ENCODE results near the gene RPTOR. TPM values are rescaled to one million over a fixed set of nuclear protein-coding genes. Genes with fewer than 3 reads are reported as not detected.
A peak's percentile ranks its signal among the peaks of the same experiment; 100 is the strongest.

RPTOR gene
- total and polyA plus RNA-seq, 2 donors (not counting 1 experiment from before 2014, with no cell fraction given), result 6.7 to 22.8 TPM

- TF ChIP-seq EZH2 (IDR thresholded peaks at IDR 0.05; ENCODE audit: low read length, missing control alignments) (no peak), CTCF (conservative IDR thresholded peaks at IDR 0.05 in 1 of 2, IDR thresholded peaks at IDR 0.05 in 1 of 2; ENCODE audit: low read depth in 1 of 2, low read length in 2 of 2) (no peak)
- peaks cover 2% of the 10 kb centered on the region for H3K36me3 ChIP-seq (ENCODE audit: control insufficient read depth, insufficient read depth, low read length)
These were observed 294.3 kb downstream of the RPTOR start for GRCh38 chr17:80839026-80839345.

GRCh38 chr17:80839511-80839941 is 294.9 kb downstream of the RPTOR start:
- no peak overlapping the region for H3K27ac ChIP-seq (ENCODE audit: insufficient read depth, low read length)
- H3K4me1 ChIP-seq (ENCODE audit: control insufficient read depth, extremely low read depth, insufficient read depth, low read length), result no peaks in the 10 kb centered on the region
- peaks cover 2% of the 10 kb centered on the region for H3K36me3 ChIP-seq (ENCODE audit: control insufficient read depth, insufficient read depth, low read length)
- H3K9me3 ChIP-seq (ENCODE audit: control insufficient read depth, insufficient read depth, low read depth, low read length), result no peaks in the 10 kb centered on the region
- H3K4me2 ChIP-seq (ENCODE audit: extremely low read depth, insufficient read depth, low read length), result no peak overlapping the region
- no peaks in the 10 kb centered on the region for H3K27me3 ChIP-seq (ENCODE audit: control insufficient read depth, insufficient read depth, low read length)
- H2AFZ ChIP-seq (ENCODE audit: low read length), result no peak overlapping the region
- DNase-seq (ENCODE audit: low read depth in 2 of 2), result peak in 1 of 2 donors; percentile 17
- no peak overlapping the region for H3K9ac ChIP-seq (ENCODE audit: insufficient read depth, low read length)
- H4K20me1 ChIP-seq (ENCODE audit: control insufficient read depth, extremely low read depth, insufficient read depth, low read length), result no peaks in the 10 kb centered on the region
- no peak overlapping the region for H3K4me3 ChIP-seq (replicated peaks in 1 of 4; ENCODE audit: control extremely low read depth in 1 of 4, insufficient read depth in 1 of 4, low read depth in 3 of 4, low read length in 4 of 4)
- TF ChIP-seq EZH2 (IDR thresholded peaks at IDR 0.05; ENCODE audit: low read length, missing control alignments) (no peak), CTCF (conservative IDR thresholded peaks at IDR 0.05 in 1 of 2, IDR thresholded peaks at IDR 0.05 in 1 of 2; ENCODE audit: low read depth in 1 of 2, low read length in 2 of 2) (no peak)
- no peaks in the 10 kb centered on the region for H3K79me2 ChIP-seq (ENCODE audit: control insufficient read depth, insufficient read depth, low read length)

More at GRCh38 chr17:80839026-80839345, 294.3 kb downstream of the RPTOR start:
- Histone ChIP-seq H3K27ac (ENCODE audit: insufficient read depth, low read length) (no peak overlapping the region), H3K79me2 (ENCODE audit: control insufficient read depth, insufficient read depth, low read length) (no peaks in the 10 kb centered on the region), H3K9me3 (ENCODE audit: control insufficient read depth, insufficient read depth, low read depth, low read length) (no peaks in the 10 kb centered on the region), H3K4me3 (replicated peaks in 1 of 4; ENCODE audit: control extremely low read depth in 1 of 4, insufficient read depth in 1 of 4, low read depth in 3 of 4, low read length in 4 of 4) (no peak overlapping the region), H4K20me1 (ENCODE audit: control insufficient read depth, extremely low read depth, insufficient read depth, low read length) (no peaks in the 10 kb centered on the region), H3K9ac (ENCODE audit: insufficient read depth, low read length) (no peak overlapping the region), H2AFZ (ENCODE audit: low read length) (no peak overlapping the region), H3K27me3 (ENCODE audit: control insufficient read depth, insufficient read depth, low read length) (no peaks in the 10 kb centered on the region), H3K4me1 (ENCODE audit: control insufficient read depth, extremely low read depth, insufficient read depth, low read length) (peaks cover 3% of the 10 kb centered on the region), H3K4me2 (ENCODE audit: extremely low read depth, insufficient read depth, low read length) (no peak overlapping the region)
- DNase-seq (ENCODE audit: low read depth in 2 of 2), result no peak

- Histone ChIP-seq H3K9me3 (ENCODE audit: control insufficient read depth, insufficient read depth, low read depth, low read length) (no peaks in the 10 kb centered on the region), H3K4me3 (replicated peaks in 1 of 4; ENCODE audit: control extremely low read depth in 1 of 4, insufficient read depth in 1 of 4, low read depth in 3 of 4, low read length in 4 of 4) (no peak overlapping the region), H3K27me3 (ENCODE audit: control insufficient read depth, insufficient read depth, low read length) (no peaks in the 10 kb centered on the region), H4K20me1 (ENCODE audit: control insufficient read depth, extremely low read depth, insufficient read depth, low read length) (no peaks in the 10 kb centered on the region), H3K79me2 (ENCODE audit: control insufficient read depth, insufficient read depth, low read length) (no peaks in the 10 kb centered on the region), H3K9ac (ENCODE audit: insufficient read depth, low read length) (no peak overlapping the region), H3K36me3 (ENCODE audit: control insufficient read depth, insufficient read depth, low read length) (peaks cover 2% of the 10 kb centered on the region), H3K4me2 (ENCODE audit: extremely low read depth, insufficient read depth, low read length) (no peak overlapping the region), H3K4me1 (ENCODE audit: control insufficient read depth, extremely low read depth, insufficient read depth, low read length) (no peaks in the 10 kb centered on the region), H3K27ac (ENCODE audit: insufficient read depth, low read length) (no peak overlapping the region), H2AFZ (ENCODE audit: low read length) (no peak overlapping the region)
- no peak for DNase-seq (ENCODE audit: low read depth in 2 of 2)
- TF ChIP-seq CTCF (conservative IDR thresholded peaks at IDR 0.05 in 1 of 2, IDR thresholded peaks at IDR 0.05 in 1 of 2; ENCODE audit: low read depth in 1 of 2, low read length in 2 of 2) (no peak), EZH2 (IDR thresholded peaks at IDR 0.05; ENCODE audit: low read length, missing control alignments) (no peak)
These were observed 295.3 kb downstream of the RPTOR start for GRCh38 chr17:80839970-80840369.
